ENCODE results near the gene EFHD2.
"Not testable (repeated sequence)": the region's sequence is repeated elsewhere in the genome, so short reads cannot be mapped to it uniquely, and the experiment has no call there.

EFHD2 gene

GRCh38 chr1:15430787-15431570, 21.3 kb downstream of the EFHD2 start:
- DNase-seq (ENCODE audit: low spot score) = peak; percentile 35

GRCh38 chr1:15431571-15431948, 21.9 kb downstream of the EFHD2 start:
- DNase-seq (ENCODE audit: low spot score) = no peak

GRCh38 chr1:15432324-15432723, 22.6 kb downstream of the EFHD2 start:
- no peak for DNase-seq (ENCODE audit: low spot score)

GRCh38 chr1:15433471-15433870, 23.8 kb downstream of the EFHD2 start:
- DNase-seq (ENCODE audit: low spot score) = no peak

- not testable (repeated sequence) for DNase-seq (ENCODE audit: low spot score)
Observed at GRCh38 chr1:15434739-15435138, 25.1 kb downstream of the EFHD2 start.

GRCh38 chr1:15435239-15436077, 25.8 kb downstream of the EFHD2 start:
- no peak for DNase-seq (ENCODE audit: low spot score)

GRCh38 chr1:15436881-15437442, 27.3 kb downstream of the EFHD2 start:
- no peak for DNase-seq (ENCODE audit: low spot score)

GRCh38 chr1:15439325-15439724, 29.6 kb downstream of the EFHD2 start:
- DNase-seq (ENCODE audit: low spot score) = no peak

- DNase-seq (ENCODE audit: low spot score) = no peak
Observed at GRCh38 chr1:15440357-15440756, 30.7 kb downstream of the EFHD2 start.

GRCh38 chr1:15441247-15441646, 31.6 kb downstream of the EFHD2 start:
- no peak for DNase-seq (ENCODE audit: low spot score)

- no peak for DNase-seq (ENCODE audit: low spot score)
Observed at GRCh38 chr1:15442119-15442518, 32.4 kb downstream of the EFHD2 start.

- no peak for DNase-seq (ENCODE audit: low spot score)
Observed at GRCh38 chr1:15442759-15443158, 33.1 kb downstream of the EFHD2 start.

GRCh38 chr1:15443281-15443680, 33.6 kb downstream of the EFHD2 start:
- DNase-seq (ENCODE audit: low spot score) = no peak

- DNase-seq (ENCODE audit: low spot score) = no peak
Observed at GRCh38 chr1:15444468-15445389, 35.0 kb downstream of the EFHD2 start.

- DNase-seq (ENCODE audit: low spot score) = no peak
Observed at GRCh38 chr1:15445390-15446122, 35.9 kb downstream of the EFHD2 start.

GRCh38 chr1:15446212-15446611, 36.5 kb downstream of the EFHD2 start:
- DNase-seq (ENCODE audit: low spot score) = no peak

GRCh38 chr1:15448877-15449462, 39.3 kb downstream of the EFHD2 start:
- DNase-seq (ENCODE audit: low spot score) = no peak

- no peak for DNase-seq (ENCODE audit: low spot score)
Observed at GRCh38 chr1:15449567-15449966, 39.9 kb downstream of the EFHD2 start.

- DNase-seq (ENCODE audit: low spot score) = no peak
Observed at GRCh38 chr1:15451014-15451722, 41.5 kb downstream of the EFHD2 start.

- no peak for DNase-seq (ENCODE audit: low spot score)
Observed at GRCh38 chr1:15452216-15452615, 42.5 kb downstream of the EFHD2 start.

Measured in LoVo (cell line).